ENCODE data around the gene PCGF2. TPM values are rescaled to one million over a fixed set of nuclear protein-coding genes. Genes with fewer than 3 reads are reported as not detected.

Gene PCGF2
- total RNA-seq, 1 donor from 2014 or later = 74.6 TPM

DNA sequence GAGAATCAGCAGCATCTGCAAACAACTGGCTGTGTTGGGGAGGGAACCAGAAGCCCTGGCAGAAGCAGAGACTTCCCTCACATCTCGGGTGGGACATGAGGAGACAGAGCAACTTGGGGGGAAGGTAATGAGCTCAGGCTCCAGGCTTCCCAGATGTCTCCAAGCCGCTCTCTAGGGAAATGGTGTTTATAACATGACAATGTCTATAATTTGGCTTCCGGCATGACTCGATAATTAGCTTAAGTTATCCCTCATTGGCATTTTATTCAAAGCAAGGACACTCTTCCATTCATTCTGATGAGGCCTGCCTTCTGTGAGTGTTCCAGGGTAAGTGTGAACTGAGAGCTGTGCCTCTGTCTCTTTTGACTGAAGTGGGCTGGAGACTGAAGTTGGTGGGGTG, 57.8 kb downstream of the PCGF2 start:
- Mint-ChIP-seq H3K27ac (no peak overlapping the region), H3K9me3 (no peaks in the 10 kb centered on the region), H3K4me1 (ENCODE audit: unreplicated experiment) (peaks cover 19% of the 10 kb centered on the region), H3K36me3 (no peaks in the 10 kb centered on the region), H3K4me3 (no peak overlapping the region), H3K27me3 (peaks cover 5% of the 10 kb centered on the region)
- TF ChIP-seq, protein P1, sequence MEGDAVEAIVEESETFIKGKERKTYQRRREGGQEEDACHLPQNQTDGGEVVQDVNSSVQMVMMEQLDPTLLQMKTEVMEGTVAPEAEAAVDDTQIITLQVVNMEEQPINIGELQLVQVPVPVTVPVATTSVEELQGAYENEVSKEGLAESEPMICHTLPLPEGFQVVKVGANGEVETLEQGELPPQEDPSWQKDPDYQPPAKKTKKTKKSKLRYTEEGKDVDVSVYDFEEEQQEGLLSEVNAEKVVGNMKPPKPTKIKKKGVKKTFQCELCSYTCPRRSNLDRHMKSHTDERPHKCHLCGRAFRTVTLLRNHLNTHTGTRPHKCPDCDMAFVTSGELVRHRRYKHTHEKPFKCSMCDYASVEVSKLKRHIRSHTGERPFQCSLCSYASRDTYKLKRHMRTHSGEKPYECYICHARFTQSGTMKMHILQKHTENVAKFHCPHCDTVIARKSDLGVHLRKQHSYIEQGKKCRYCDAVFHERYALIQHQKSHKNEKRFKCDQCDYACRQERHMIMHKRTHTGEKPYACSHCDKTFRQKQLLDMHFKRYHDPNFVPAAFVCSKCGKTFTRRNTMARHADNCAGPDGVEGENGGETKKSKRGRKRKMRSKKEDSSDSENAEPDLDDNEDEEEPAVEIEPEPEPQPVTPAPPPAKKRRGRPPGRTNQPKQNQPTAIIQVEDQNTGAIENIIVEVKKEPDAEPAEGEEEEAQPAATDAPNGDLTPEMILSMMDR (conservative IDR thresholded peaks at IDR 0.05) = no peak
- DNase-seq (ENCODE audit: extremely low spot score, unreplicated experiment) = no peak

DNA sequence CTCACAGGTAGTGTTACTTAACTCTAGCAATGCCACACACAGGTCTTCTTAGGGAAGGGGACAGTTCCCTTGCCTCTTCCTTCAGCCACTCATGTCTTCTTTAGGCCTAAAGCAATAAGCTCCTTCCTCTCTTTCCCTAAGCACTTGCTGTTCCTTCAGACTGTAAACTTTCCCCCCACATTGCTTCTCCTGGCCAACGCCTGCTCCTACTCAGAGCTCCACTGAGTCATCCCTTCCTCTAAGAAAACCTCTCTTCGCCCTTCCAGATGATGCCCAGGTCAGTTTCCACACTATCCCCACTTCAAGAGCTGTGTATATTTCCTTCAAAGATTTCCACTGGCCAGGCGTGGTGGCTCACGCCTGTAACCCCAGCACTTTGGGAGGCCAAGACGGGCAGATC, 60.9 kb downstream of the PCGF2 start:
- DNase-seq (ENCODE audit: extremely low spot score, unreplicated experiment) = no peak
- TF ChIP-seq, protein P1 (conservative IDR thresholded peaks at IDR 0.05) = no peak
- Mint-ChIP-seq H3K4me1 (ENCODE audit: unreplicated experiment) (peaks cover 8% of the 10 kb centered on the region), H3K27me3 (peaks cover 5% of the 10 kb centered on the region), H3K36me3 (no peaks in the 10 kb centered on the region), H3K27ac (no peak overlapping the region), H3K9me3 (no peaks in the 10 kb centered on the region), H3K4me3 (no peak overlapping the region)

DNA sequence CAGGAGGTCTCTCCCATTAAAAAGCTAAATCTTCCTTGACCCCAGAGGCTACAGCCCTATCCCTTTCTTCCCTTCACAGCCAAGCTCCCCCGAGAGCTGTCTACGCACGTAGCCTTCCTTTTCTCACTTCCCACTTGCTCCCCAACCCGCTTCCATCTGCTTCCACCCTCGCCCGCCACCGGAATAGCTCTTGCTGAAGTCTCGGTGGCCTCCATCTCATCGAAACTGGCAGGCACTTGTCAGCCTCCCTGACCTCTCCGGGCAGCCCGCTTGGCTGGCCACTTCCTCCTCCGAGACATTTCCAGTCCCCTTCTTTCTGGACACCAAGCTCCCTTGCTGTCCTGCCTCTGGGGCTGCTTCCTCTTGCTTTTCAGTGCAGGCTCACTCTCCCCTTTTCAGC, 62.6 kb downstream of the PCGF2 start:
- H3K27me3 Mint-ChIP-seq = no peaks in the 10 kb centered on the region
- no peaks in the 10 kb centered on the region for H3K9me3 Mint-ChIP-seq
- no peak overlapping the region for H3K4me3 Mint-ChIP-seq
- no peak overlapping the region for H3K27ac Mint-ChIP-seq
- H3K36me3 Mint-ChIP-seq = no peaks in the 10 kb centered on the region
- no peak for DNase-seq (ENCODE audit: extremely low spot score, unreplicated experiment)
- H3K4me1 Mint-ChIP-seq (ENCODE audit: unreplicated experiment) = no peaks in the 10 kb centered on the region
- TF ChIP-seq, protein P1 (conservative IDR thresholded peaks at IDR 0.05) = no peak

Small RNA genes within 50 kb of the gene (microRNA-seq; reads per million reads assigned to microRNA genes)
- 1.4 reads per million for gene MIR4726
- gene MIR4734 = not detected

Other genes starting within 250 kb of the PCGF2 start
- 8.3 and 11.9 TPM in 2 replicates for gene SRCIN1, start 142.4 kb downstream of the PCGF2 start, total RNA-seq (ENCODE audit: low replicate concordance)
- gene EPOP, start 73.4 kb downstream of the PCGF2 start, total RNA-seq (ENCODE audit: low replicate concordance) = 6.2 and 11.0 TPM in 2 replicates
- 122 and 130 TPM in 2 replicates for gene MLLT6, start 43.1 kb downstream of the PCGF2 start, total RNA-seq (ENCODE audit: low replicate concordance)
- 12.8 and 15.6 TPM in 2 replicates for gene CISD3, start 18.0 kb downstream of the PCGF2 start, total RNA-seq (ENCODE audit: low replicate concordance)
- gene PSMB3, start 4.4 kb upstream of the PCGF2 start, total RNA-seq (ENCODE audit: low replicate concordance) = 149 and 152 TPM in 2 replicates
- 37.0 and 72.6 TPM in 2 replicates for gene PIP4K2B, start 51.2 kb upstream of the PCGF2 start, total RNA-seq (ENCODE audit: low replicate concordance)
- 17.7 and 19.7 TPM in 2 replicates for gene CWC25, start 77.0 kb upstream of the PCGF2 start, total RNA-seq (ENCODE audit: low replicate concordance)
- 1,908 and 1,925 TPM in 2 replicates for gene RPL23, start 105.4 kb upstream of the PCGF2 start, total RNA-seq (ENCODE audit: low replicate concordance)
- 159 and 210 TPM in 2 replicates for gene LASP1, start 121.7 kb upstream of the PCGF2 start, total RNA-seq (ENCODE audit: low replicate concordance)
- gene FBXO47, start 219.1 kb upstream of the PCGF2 start, total RNA-seq (ENCODE audit: low replicate concordance) = not detected in 2 replicates